Activated B cell treated with CpG ODN at 0.5 μM for 24 hours (primary cell): ENCODE data around the gene MYO1F. TPM values are rescaled to one million over a fixed set of nuclear protein-coding genes. Genes with fewer than 3 reads are reported as not detected.

Experiments used
- ATAC-seq: fragments of 200-7000 bp; cut with Tn5 transposase; one replicate; pipeline ENCODE4 v1.10.0; 2021; ENCODE audit warnings: low read depth, mild to moderate bottlenecking, moderate library complexity
- CTCF ChIA-PET: fragments of 350-600 bp; sonication (Branson Sonifier 250); formaldehyde crosslinking; loops from one replicate; lab custom pipeline; 2021; ENCODE audit warnings: antibody characterized with exemption; lab: Charles Lee
- POLR2A ChIA-PET: fragments of 350-600 bp; sonication (Branson Sonifier 250); formaldehyde crosslinking; loops from one replicate; lab custom pipeline; 2021; ENCODE audit warnings: antibody characterized with exemption; lab: Charles Lee
- DNase-seq: peaks from one replicate; pipeline ENCODE4 v3.0.0; 2022
- H3K27ac Mint-ChIP-seq: one replicate; pipeline ENCODE4 v1.8.0; 2020; ENCODE audit warnings: mixed read lengths
- H3K27me3 Mint-ChIP-seq: one replicate; pipeline ENCODE4 v1.8.0; 2021; ENCODE audit warnings: mixed read lengths
- H3K36me3 Mint-ChIP-seq: one replicate; pipeline ENCODE4 v1.8.0; 2021; ENCODE audit warnings: low read depth, mixed read lengths
- H3K4me1 Mint-ChIP-seq: one replicate; pipeline ENCODE4 v1.8.0; 2021; ENCODE audit warnings: mixed read lengths
- H3K4me3 Mint-ChIP-seq: one replicate; pipeline ENCODE4 v1.8.0; 2020; ENCODE audit warnings: mild to moderate bottlenecking, mixed read lengths
- H3K9me3 Mint-ChIP-seq: one replicate; pipeline ENCODE4 v1.8.0; 2020; ENCODE audit warnings: mixed read lengths
- intact Hi-C: fragments of 100-400 bp; cut with micrococcal nuclease; formaldehyde crosslinking; loops from one replicate; pipeline ENCODE4 v1.15.1; 2024
- total RNA-seq: library from RNA; stranded (reverse); gene quantifications from 2 replicates; pipeline ENCODE4 v1.2.3, GENCODE V29; 2022
- TF ChIP-seq, protein P1 (sequence below): fragments of 200-600 bp; IDR thresholded peaks from one replicate; pipeline ENCODE4 v1.8.0; 2022; ENCODE audit warnings: antibody characterized with exemption, mild to moderate bottlenecking

MYO1F gene
- total RNA-seq, 1 donor from 2014 or later = 63.8 TPM

DNA sequence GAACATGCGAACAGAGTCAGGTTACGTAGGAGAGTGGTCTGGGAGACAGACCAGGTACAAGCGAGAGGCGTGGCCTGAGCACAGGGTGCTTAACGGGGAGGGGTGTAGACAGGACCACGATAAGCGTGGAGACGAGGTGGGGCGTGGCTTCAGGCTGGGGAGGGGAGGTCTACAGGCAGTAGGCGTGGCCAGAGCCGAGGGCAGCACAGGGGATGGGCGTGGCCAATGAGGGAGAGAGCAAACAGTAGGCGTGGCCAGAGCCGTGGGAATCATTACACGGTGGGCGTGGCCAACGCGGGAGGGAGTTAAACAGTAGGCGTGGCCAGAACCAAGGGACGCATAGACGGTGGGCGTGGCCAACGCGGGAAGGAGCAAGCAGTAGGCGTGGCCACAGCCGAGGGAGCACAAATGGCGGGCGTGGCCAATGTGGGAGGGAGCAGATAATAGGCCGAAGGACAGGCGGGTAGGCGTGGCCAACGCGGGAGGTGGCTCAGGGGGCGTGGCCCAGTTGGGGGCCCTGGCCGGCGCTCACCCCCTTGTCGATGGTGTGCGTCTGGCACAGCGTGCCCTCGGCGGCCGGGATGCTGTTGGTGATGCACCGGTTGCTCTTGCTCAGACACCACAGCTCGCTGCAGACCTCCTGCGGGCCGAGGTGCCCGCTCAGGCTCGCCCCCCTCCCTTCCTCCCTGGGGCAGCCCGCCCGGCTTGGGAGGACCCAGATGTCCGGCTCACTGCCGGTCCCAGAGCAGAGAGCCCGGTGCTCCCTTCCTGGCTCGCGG is 15.2 kb upstream of the MYO1F start:
- TF ChIP-seq, protein P1, sequence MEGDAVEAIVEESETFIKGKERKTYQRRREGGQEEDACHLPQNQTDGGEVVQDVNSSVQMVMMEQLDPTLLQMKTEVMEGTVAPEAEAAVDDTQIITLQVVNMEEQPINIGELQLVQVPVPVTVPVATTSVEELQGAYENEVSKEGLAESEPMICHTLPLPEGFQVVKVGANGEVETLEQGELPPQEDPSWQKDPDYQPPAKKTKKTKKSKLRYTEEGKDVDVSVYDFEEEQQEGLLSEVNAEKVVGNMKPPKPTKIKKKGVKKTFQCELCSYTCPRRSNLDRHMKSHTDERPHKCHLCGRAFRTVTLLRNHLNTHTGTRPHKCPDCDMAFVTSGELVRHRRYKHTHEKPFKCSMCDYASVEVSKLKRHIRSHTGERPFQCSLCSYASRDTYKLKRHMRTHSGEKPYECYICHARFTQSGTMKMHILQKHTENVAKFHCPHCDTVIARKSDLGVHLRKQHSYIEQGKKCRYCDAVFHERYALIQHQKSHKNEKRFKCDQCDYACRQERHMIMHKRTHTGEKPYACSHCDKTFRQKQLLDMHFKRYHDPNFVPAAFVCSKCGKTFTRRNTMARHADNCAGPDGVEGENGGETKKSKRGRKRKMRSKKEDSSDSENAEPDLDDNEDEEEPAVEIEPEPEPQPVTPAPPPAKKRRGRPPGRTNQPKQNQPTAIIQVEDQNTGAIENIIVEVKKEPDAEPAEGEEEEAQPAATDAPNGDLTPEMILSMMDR = no peak
- Mint-ChIP-seq H3K27me3 (peaks cover 43% of the 10 kb centered on the region), H3K36me3 (no peaks in the 10 kb centered on the region), H3K9me3 (peaks cover 7% of the 10 kb centered on the region), H3K4me1 (peaks cover 15% of the 10 kb centered on the region), H3K27ac (no peak overlapping the region), H3K4me3 (peak overlapping the region; percentile 66)
- peak; percentile 51 for DNase-seq
- ChIA-PET CTCF (interaction anchor here (1.1 to 4.2 kb wide), 3 partner anchors 12 to 13 kb away, joined by 3 to 28 read pairs (median 8); partner anchors contain the start of gene MYO1F), POLR2A (no interaction called here)
- ATAC-seq = peak; percentile 86
- intact Hi-C loops = no loop called here

DNA sequence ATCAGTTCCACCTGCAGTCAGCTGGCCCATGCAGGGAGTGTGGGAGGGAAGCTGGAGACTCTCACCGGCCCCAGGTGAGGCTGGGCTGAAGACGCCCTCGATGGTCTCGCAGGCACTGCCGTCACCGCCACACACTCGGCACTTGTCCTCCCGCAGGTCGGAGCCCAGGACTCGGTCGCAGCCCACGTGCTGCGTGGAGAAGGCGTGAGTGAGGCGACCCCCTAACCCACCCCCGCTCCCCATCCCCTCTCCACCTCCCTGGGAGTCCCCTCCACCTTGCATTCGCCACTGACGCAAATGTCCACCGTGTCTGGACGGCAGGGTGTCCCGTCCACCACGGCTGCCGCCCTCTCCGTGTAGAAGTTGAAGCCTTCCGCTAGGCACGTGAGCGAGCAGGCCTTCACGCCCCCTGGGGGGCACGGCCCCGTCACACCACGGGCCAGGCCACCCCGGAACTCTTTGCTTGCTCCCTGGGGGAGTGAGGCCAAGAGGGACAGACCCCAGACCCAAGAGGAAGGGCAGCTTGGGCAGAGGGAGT is 12.0 kb upstream of the MYO1F start:
- TF ChIP-seq, protein P1 = no peak
- Mint-ChIP-seq H3K9me3 (peaks cover 6% of the 10 kb centered on the region), H3K27ac (no peak overlapping the region), H3K4me1 (peaks cover 15% of the 10 kb centered on the region), H3K36me3 (no peaks in the 10 kb centered on the region), H3K27me3 (peaks cover 24% of the 10 kb centered on the region), H3K4me3 (no peak overlapping the region)
- intact Hi-C loops = no loop called here
- ChIA-PET CTCF (no interaction called here), POLR2A (interaction anchor here (1.0 kb wide), 1 partner anchor 12 kb away, joined by 3 read pairs; the partner anchor contains the start of gene MYO1F)
- DNase-seq (no peak), ATAC-seq (no peak)

DNA sequence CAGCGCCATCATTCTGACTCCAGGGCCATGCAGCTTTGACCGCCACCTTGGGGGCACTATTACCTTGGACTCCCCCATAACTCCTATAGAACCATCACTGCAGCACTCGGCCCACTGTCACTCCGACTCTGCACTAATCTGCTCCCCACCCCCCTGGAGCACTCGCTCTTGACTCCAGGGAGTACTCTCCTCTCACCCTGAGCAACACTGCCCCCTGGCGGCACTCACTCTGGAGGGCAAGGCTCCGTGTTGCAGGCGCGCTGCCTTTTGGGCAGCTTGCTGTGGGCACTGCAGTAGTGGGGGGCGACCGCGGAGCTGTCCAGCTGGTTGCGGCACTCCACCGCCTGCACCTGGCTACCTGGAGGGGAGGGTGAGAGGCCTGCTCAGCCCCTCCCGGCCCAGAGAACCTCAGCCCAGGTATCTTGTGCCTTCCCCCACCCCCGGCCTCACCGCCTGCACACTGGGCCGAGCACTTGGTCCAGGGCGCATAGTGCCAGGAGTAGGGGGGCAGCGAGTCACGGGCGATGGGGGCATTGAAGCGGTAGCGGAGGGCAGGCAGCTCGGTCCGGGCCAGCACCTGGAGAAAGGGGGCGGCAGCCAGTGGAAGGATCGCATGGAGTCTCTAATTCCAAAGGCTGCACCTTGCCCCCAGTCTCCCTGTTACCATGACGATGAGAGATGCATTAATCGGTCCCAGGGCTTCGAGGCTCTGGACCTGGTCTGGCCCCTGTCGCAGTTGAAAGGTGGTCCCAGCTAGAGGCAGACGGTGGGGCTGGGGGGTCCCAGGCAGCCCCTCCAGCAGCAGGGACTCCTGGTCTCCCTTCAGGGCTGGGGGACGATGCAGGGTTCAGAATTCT is 8.9 kb upstream of the MYO1F start:
- Mint-ChIP-seq H3K9me3 (no peaks in the 10 kb centered on the region), H3K36me3 (no peaks in the 10 kb centered on the region), H3K4me3 (peak overlapping the region; percentile 6), H3K27ac (no peak overlapping the region), H3K4me1 (no peaks in the 10 kb centered on the region), H3K27me3 (peaks cover 2% of the 10 kb centered on the region)
- ChIA-PET CTCF (interaction anchor here (0.9 kb wide), 1 partner anchor 233 kb away, joined by 3 read pairs; no protein-coding TSS in a partner anchor), POLR2A (interaction anchor here (0.6 kb wide), 1 partner anchor 175 kb away, joined by 7 read pairs; no protein-coding TSS in a partner anchor)
- intact Hi-C loops = no loop called here
- DNase-seq (no peak), ATAC-seq (no peak)
- TF ChIP-seq, protein P1 = no peak

DNA sequence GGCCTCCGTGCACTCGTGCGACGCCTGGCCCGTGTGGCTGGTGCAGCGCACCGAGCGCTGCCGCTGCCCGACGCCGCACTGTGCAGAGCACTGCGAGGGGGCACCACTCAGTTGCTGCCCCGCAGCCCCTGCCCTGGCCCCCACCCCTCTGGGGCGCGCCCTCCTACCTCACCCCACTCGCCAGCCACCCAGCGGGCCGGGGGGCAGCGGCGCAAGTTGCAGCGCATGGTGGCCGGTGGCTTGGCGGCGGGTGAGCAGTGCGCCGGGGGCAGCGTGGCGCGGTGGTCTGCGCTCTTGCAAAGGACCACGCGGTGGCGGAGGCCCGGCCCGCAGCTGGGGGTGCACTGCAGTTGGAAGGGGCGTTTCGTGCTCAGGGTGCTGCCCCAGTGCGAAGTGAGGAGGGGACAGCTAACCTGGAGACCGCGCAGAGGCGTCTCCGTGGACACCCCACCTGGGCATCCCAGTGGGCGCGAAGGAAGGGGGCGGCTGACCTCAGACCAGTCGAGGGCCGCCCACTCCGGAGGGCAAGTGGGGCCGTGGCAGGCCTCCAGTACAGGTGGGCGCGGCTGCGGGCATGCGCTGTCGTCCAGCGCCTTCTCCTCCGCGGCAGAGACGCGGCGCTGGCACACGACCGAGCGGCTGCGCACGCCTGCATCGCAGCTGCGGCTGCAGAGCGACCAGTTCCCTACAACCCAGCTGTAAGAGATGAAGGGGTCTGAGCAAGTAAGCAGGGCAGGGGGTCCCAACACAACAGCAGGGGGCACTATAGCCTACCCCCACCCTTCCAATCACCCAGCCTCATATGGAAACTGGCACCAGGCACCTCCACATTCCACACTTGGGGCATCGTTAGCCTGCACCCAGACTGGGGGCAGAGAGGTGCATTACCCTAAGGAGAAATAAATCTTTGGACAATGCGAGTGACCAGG is 8.0 kb upstream of the MYO1F start:
- Mint-ChIP-seq H3K36me3 (no peaks in the 10 kb centered on the region), H3K9me3 (no peaks in the 10 kb centered on the region), H3K27me3 (peaks cover 2% of the 10 kb centered on the region), H3K4me3 (no peak overlapping the region), H3K27ac (no peak overlapping the region), H3K4me1 (no peaks in the 10 kb centered on the region)
- TF ChIP-seq, protein P1 = no peak
- ATAC-seq (no peak), DNase-seq (no peak)
- POLR2A ChIA-PET = no interaction called here
- CTCF ChIA-PET = interaction anchor here (0.9 kb wide), 1 partner anchor 232 kb away, joined by 3 read pairs; no protein-coding TSS in a partner anchor
- intact Hi-C loops = no loop called here
